GM21717 (cell line): ENCODE measurements around the gene C11orf91.
"Not testable (repeated sequence)": the region's sequence is repeated elsewhere in the genome, so short reads cannot be mapped to it uniquely, and the experiment has no call there.

Experiments
- ATAC-seq: cut with Tn5 transposase; IDR thresholded peaks from one replicate; pipeline ENCODE4 v1.9.1; 2021; ENCODE audit warnings: mild to moderate bottlenecking, moderate library complexity; ENCODE audit not compliant: unreplicated experiment

C11orf91 gene

GRCh38 chr11:33698921-33699320 lies 1.7 kb downstream of the C11orf91 start:
- ATAC-seq = no peak

DNA sequence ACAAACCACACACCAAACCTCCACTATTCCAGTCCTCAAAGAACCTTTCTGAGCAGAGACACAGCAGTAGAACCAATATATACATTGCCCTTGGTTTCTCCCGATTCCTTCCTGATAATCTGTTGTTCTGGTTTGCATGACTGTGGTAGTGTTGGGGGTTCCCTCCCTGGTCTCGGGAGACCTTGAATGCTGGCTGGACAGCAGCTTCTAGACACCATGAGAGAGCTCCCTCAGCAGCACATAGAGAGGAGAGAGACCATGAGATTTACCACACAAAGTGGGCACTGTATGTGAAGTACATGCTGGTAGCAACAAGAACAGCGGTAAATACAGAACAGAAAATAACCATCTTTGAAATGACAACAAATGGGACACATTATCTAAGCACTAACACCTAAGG lies 2.6 kb downstream of the C11orf91 start:
- no peak for ATAC-seq

GRCh38 chr11:33696931-33697638 lies 3.5 kb downstream of the C11orf91 start:
- no peak for ATAC-seq

DNA sequence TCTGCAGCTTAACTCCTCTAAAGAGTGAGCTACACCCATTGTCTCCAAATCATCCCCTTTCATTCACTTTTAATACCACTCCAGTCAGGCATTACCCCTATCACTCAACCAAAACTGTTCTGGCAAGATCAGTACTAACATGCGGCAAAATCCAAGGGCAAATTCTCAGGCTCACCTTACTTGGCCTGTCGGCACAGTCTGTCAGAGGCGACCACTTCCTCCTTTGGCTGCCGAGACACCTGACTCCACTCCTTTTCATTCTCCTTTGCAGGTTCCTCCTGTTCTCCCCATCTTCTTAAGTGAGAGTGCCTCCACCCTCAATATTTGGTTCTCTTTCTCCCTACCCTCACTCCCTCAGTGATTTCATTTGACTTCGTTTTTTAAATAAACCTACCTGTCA lies 4.2 kb downstream of the C11orf91 start:
- no peak for ATAC-seq

DNA sequence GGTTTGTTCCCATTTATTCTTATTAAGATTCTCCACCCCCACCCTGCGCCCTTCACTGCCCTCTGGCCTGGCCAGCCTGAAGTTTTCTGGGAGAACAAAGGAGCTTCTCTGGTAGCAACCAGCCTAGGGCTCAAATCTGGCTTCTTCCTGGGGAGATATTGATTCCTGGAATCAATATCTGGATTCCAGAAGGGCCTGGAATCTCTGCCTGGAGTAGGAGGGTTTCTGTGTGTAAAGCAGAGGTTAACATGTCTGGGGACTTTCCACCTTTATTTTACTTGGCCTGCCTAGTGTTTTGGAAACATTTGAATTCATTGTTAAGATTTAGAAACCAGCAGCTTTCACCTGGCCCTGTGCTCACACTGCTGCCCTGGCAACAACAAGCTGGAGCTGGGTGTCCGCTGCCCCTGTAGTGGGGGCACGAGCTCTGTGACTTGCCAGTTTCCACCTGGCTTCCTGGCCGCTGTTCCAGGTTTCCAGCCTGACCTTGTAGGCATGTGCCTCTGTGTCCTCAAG lies 5.5 kb downstream of the C11orf91 start:
- ATAC-seq = no peak

DNA sequence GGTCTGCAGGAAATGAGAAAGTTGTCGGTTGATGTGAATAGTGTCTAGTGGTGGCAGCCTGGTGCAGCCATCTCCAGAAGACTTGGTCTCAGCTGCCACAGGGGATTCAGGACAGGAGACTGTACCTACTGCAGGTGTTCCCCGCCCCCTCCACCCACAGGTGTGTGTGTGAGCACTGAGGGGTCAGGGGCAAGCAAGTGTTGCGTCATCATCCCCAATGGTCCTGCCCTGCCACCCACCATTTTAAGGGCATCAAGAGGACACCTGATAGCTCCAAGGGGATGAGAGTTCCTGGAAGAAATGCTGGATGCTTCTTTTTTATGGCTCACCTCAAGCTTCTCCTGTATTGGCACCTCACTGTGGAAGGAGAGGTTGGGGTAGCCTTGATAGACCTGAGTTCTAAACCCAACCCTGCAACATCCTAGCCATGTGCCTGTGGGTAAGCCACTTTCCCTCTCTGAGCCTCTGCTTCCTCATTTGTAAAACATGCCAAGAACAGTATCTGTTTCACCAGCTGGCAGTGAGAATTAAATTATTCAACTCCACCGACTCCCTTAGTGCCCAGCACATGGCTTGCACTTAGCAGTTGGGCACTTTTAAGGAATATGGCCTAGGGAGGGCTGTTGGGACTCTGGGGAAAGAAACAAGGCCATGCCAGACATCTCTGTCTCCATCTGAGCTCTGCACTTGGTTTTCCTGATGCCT lies 6.1 kb downstream of the C11orf91 start:
- no peak for ATAC-seq

GRCh38 chr11:33692541-33692940 lies 8.1 kb downstream of the C11orf91 start:
- no peak for ATAC-seq

- no peak for ATAC-seq
These were observed 8.6 kb downstream of the C11orf91 start for GRCh38 chr11:33692013-33692504.

DNA sequence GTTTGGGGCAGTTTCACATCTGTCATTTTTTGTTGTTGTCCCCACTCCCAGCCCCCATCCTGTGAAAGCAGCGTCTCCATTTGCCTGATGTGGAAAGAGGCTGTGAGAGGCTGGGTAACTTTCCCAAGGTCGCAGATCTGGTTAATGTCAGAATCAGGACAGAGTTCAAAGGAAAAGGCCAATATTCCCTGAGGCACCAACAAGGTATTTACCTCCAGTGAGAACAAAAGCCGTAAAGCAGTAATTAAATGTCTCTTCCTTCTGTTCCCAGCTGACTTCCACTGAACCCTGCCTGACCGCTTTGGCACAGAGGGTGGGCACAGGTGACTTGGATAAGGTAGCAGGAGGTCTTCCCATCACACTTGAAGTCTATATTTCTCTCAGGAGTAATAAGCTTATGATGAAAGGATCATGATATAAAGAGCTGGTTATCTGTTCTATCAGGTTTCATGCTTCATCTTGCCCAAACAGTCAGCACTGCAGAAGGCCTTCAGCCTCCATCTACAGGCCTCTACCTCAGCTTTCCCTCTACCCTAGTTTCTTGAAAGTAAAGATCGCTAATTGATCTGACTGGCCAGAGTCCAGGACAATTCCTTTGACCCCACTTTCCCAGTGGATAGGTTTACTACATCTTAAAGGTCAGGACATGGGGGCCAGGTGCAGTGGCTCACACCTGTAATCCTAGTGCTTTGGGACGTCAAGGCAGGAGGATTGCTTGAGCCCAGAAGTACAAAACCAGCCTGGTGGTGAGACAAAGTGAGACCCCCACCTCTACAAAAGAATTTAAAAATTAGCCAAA lies 9.4 kb downstream of the C11orf91 start:
- no peak for ATAC-seq

- ATAC-seq = no peak
These were observed 10.1 kb downstream of the C11orf91 start for GRCh38 chr11:33690290-33691065.

- ATAC-seq = no peak
These were observed 11.1 kb downstream of the C11orf91 start for GRCh38 chr11:33689501-33689900.

DNA sequence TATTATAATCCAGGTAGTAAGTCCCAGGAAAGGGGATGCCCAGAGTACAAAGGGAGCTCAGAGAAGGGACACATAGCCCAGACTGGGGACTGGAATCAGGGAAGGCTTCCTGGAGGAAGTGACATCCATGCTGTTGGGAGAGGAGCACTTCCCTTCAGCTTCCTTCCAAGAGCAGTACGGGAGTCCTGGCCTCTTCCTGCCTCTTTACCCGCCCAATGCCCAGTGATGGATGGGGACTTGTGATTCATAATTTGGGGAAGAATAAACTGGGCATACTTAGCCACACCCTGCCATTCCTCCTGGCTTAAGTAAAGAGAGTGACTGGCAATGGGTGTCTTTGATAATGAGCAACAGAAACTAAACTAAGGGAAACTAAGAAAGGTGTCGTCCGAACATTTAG lies 11.5 kb downstream of the C11orf91 start:
- ATAC-seq = no peak

DNA sequence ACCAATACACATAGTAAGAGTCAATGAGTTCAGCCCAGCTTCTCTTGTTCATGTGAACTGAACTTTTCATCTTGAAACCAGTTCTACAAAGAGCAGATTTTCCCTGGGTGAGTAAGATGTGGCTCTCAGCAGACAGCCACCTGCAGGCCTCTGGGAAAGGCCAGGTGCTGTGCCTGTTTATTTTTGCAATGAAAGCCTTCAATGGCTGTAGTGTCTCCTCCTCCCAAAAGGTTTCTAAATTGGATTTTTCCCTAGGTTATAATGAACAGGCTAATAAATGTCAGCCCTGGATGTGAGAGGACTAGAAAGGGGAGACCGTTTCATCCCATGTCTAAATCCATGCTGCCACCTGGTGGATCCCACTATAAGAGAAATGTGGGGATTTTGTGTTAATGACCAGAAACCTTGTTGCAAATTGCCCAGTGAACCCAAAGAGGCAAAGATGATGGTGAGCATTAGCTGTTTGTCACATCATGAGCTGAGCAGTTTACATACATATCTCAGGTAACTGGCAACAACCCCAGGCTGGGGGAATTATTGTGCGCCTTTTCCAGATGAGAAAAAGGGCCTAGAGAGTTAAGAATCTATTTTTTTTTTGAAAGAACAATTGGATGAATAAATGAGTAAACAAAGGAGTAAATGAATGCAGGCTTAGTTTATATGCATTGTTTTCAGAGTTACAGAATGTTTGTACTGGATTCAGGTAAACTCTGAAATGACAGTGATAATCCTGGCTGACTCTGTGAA lies 12.7 kb downstream of the C11orf91 start:
- ATAC-seq = no peak

DNA sequence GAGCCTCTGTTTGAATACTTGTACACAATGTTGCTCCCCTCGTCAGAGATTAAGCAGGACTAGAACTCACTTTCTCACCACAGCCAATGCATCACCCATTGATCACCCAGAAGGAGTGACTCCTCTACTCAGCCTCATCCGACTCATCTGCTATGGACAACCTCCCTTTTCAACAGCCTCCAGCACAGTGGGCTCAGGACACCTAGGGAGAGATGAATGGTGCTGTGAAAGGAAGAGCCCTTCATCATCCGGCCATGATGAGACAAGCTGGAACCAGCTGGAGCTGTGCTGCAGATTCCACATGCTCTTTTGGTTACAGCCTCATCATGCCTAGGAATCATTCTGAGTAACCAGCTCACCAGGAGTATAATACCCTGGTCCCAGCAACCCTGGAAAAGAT lies 15.5 kb downstream of the C11orf91 start:
- ATAC-seq = no peak

DNA sequence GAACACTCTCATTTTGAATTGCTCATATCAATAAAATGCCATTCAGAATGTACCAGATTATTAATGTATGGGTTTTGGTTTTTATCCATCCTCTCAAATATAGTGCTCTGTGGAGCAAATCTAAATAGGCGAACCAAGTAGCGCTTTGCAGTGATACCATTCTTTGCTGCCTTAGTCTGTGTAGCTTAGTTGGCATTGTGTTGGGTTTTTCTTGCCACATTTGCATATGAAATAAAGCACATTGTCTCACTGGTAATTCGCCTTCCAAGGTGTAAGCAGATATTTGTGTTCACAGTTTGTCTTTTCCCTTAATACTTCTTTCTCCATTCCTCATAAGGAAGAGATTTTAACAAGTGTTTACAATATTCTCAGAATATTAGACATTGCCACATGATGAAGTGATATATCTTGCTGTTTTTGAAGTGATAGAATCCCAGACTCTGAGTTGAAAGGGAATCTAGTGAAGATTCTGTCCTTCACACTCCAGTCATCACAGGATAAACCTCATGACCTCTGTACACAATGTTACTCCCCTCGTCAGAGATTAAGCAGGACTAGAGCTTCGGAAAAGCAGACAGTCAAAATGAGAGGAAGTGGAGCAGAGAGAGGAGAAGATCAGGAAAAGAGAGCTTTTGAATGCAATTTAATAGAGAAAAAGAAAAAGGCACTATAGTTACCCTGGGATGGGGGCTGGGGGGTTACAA lies 16.5 kb downstream of the C11orf91 start:
- ATAC-seq = no peak

GRCh38 chr11:33682446-33682845 lies 18.2 kb downstream of the C11orf91 start:
- no peak for ATAC-seq

DNA sequence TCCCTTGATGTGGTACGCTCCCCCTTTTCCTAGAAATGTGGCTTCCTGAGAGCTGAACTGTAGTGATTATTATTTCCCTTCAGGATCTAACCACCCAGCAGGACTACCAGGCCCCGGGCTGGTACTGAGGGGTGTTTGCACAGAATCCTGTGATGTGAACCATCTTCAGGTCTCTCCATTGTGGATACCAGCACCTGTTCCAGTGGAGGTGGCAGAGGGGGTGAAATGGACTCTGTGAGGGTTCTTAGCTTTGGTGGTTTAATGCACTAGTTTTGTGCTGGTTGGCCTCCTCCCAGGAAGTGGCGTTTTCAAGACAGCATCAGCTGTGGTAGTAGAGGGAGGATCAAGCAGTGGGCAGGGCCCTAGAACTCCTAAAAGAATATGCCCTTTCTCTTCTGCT lies 18.6 kb downstream of the C11orf91 start:
- no peak for ATAC-seq

DNA sequence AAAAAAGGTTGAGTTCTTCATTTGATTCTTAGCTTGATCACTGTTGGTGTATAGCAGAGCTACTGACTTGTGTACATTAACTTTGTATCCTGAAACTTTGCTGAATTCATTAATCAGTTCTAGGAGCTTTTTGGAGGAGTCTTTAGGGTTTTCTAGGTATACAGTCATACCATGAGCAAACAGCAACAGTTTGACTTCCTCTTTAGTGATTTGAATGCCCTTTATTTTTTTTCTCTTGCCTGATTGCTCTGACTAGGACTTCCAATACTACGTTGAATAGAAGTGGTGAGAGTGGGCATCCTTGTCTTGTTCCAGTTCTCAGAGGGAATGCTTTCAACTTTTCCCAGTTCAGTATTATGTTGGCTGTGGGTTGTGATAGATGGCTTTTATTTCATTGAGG lies 22.0 kb downstream of the C11orf91 start:
- ATAC-seq = not testable (repeated sequence)
